B cell (primary cell): Measurements from ENCODE around the gene KIF16B. TPM values are rescaled to one million over a fixed set of nuclear protein-coding genes. Genes with fewer than 3 reads are reported as not detected.

Experiments
- ATAC-seq: fragments of 200-7000 bp; cut with Tn5 transposase; one replicate; pipeline ENCODE4 v1.10.0; 2021; ENCODE audit warnings: low read depth, mild to moderate bottlenecking, moderate number of reproducible peaks, moderate library complexity
- CTCF ChIA-PET: fragments of 350-600 bp; sonication (Branson Sonifier 250); formaldehyde crosslinking; loops from one replicate; lab custom pipeline; 2021; ENCODE audit warnings: antibody characterized with exemption, inconsistent platforms; lab: Charles Lee
- POLR2A ChIA-PET: fragments of 350-600 bp; sonication (Branson Sonifier 250); formaldehyde crosslinking; loops from one replicate; lab custom pipeline; 2021; ENCODE audit warnings: antibody characterized with exemption; lab: Charles Lee
- DNase-seq: peaks from one replicate; pipeline ENCODE4 v3.0.0; 2013
- H2AFZ ChIP-seq: 2 replicates; pipeline ENCODE4 v1.6.1; 2012; ENCODE audit warnings: mild to moderate bottlenecking, low read depth, low read length; ENCODE audit not compliant: insufficient read depth, poor library complexity, severe bottlenecking
- H3K27ac ChIP-seq, 2 donors: 1 replicate in 1 of 2; 2 replicates in 1 of 2; pipeline ENCODE4 v1.5.1; 2012 to 2013; ENCODE audit warnings: low read length in 2 of 2, mild to moderate bottlenecking in 2 of 2, moderate library complexity in 1 of 2
- H3K27me3 ChIP-seq, 4 experiments: fragments of 200-600 bp in 1 of 4; sonication (generic) in 1 of 4; replicated peaks in 1 of 4; 1 replicate in 2 of 4; 2 replicates in 2 of 4; pipeline versions ENCODE4 v1.6.1 to v1.7.0; 2013 to 2016; ENCODE audit warnings: low read length in 3 of 4, mild to moderate bottlenecking in 2 of 4, mixed read lengths in 1 of 4, moderate library complexity in 1 of 4; ENCODE audit not compliant: insufficient read depth in 4 of 4, control insufficient read depth in 3 of 4; ENCODE audit errors: control extremely low read depth in 1 of 4
- H3K36me3 ChIP-seq, 2 experiments: replicated peaks in 1 of 2; 1 replicate in 1 of 2; 2 replicates in 1 of 2; pipeline versions ENCODE4 v1.6.1 to v1.7.1; 2013; ENCODE audit warnings: low read length in 1 of 2; ENCODE audit not compliant: insufficient read depth in 2 of 2, control insufficient read depth in 1 of 2; ENCODE audit errors: control extremely low read depth in 1 of 2, extremely low read depth in 1 of 2
- H3K4me1 ChIP-seq, 2 donors: fragments of 200-600 bp in 1 of 2; sonication (generic) in 1 of 2; 1 replicate in 1 of 2; 2 replicates in 1 of 2; pipeline versions ENCODE4 v1.5.1 to v1.6.1; 2013 to 2017; ENCODE audit warnings: low read length in 2 of 2; ENCODE audit not compliant: control insufficient read depth in 2 of 2, insufficient read depth in 2 of 2
- H3K4me2 ChIP-seq: replicated peaks from 2 replicates; pipeline ENCODE3; 2012; ENCODE audit warnings: mild to moderate bottlenecking, low read depth, low read length; ENCODE audit not compliant: poor library complexity, severe bottlenecking
- H3K4me3 ChIP-seq, 5 experiments: fragments of 200-600 bp in 1 of 5; sonication (generic) in 1 of 5; 1 replicate in 3 of 5; 2 replicates in 2 of 5; pipeline versions ENCODE4 v1.5.1 to v1.7.0; 2011 to 2016; ENCODE audit warnings: low read length in 4 of 5, mild to moderate bottlenecking in 4 of 5, low read depth in 2 of 5, control low read depth in 1 of 5, moderate library complexity in 1 of 5; ENCODE audit not compliant: insufficient read depth in 1 of 5; ENCODE audit errors: control extremely low read depth in 1 of 5, extremely low read depth in 1 of 5
- H3K79me2 ChIP-seq: fragments of 200-600 bp; sonication (generic); one replicate; pipeline ENCODE4 v1.6.0; 2016; ENCODE audit warnings: low read length; ENCODE audit not compliant: control insufficient read depth, insufficient read depth
- H3K9ac ChIP-seq: fragments of 200-600 bp; sonication (generic); 2 replicates; pipeline ENCODE4 v1.6.1; 2017; ENCODE audit warnings: mild to moderate bottlenecking, low read length, moderate library complexity
- H3K9me3 ChIP-seq, 3 donors: one replicate each; pipeline versions ENCODE4 v1.6.1 to v1.7.1; 2013; ENCODE audit warnings: low read length in 2 of 3; ENCODE audit not compliant: control insufficient read depth in 2 of 3, insufficient read depth in 1 of 3; ENCODE audit errors: control extremely low read depth in 1 of 3
- H4K20me1 ChIP-seq: 2 replicates; pipeline ENCODE4 v1.6.0; 2012; ENCODE audit warnings: mild to moderate bottlenecking, low read length; ENCODE audit not compliant: insufficient read depth, control insufficient read depth, poor library complexity, severe bottlenecking
- H3K27ac Mint-ChIP-seq: one replicate; pipeline ENCODE4 v1.8.0; 2021; ENCODE audit warnings: mixed read lengths
- H3K27me3 Mint-ChIP-seq: one replicate; pipeline ENCODE4 v1.8.0; 2021; ENCODE audit warnings: mixed read lengths
- H3K4me1 Mint-ChIP-seq: one replicate; pipeline ENCODE4 v1.8.0; 2021; ENCODE audit warnings: mixed read lengths
- H3K4me3 Mint-ChIP-seq: one replicate; pipeline ENCODE4 v1.8.0; 2021; ENCODE audit warnings: mixed read lengths
- H3K9me3 Mint-ChIP-seq: one replicate; pipeline ENCODE4 v1.8.0; 2022; ENCODE audit warnings: mixed read lengths; ENCODE audit not compliant: insufficient read depth
- CTCF ChIP-seq: fragments of 200-600 bp; IDR thresholded peaks from one replicate; pipeline ENCODE4 v1.8.0; 2022; ENCODE audit warnings: antibody characterized with exemption, mild to moderate bottlenecking
- EZH2 ChIP-seq: IDR thresholded peaks from 2 replicates; pipeline ENCODE4 v1.6.1; 2012; ENCODE audit warnings: borderline replicate concordance, low read depth, mild to moderate bottlenecking, moderate library complexity, low read length; ENCODE audit not compliant: insufficient read depth, poor library complexity, severe bottlenecking
- WGBS: methylation state at CpG from one replicate; pipeline ENCODE4 v1.1.5; 2013; ENCODE audit warnings: missing lambda C conversion rate; ENCODE audit not compliant: insufficient coverage; 5-methylcytosine and 5-hydroxymethylcytosine counted together
- intact Hi-C: fragments of 100-400 bp; cut with micrococcal nuclease; formaldehyde crosslinking; loops from one replicate; pipeline ENCODE4 v1.10.0; 2022
- polyA plus RNA-seq: library from polyadenylated mRNA; depleted of rRNA; stranded (reverse); fragments of >200 nt; gene quantifications from 2 replicates; pipeline ENCODE4 v1.2.3, GENCODE V29; 2012
- total RNA-seq, 2 donors: library from RNA; stranded (reverse); fragments of 120-200 nt in 1 of 2; gene quantifications; 1 replicate in 1 of 2; 2 replicates in 1 of 2; pipeline versions ENCODE4 v1.2.3 to v1.2.4, GENCODE V29; 2013 to 2022

The KIF16B gene
- total and polyA plus RNA-seq, 2 donors (not counting 1 experiment from before 2014, with no cell fraction given) = 4.5 to 13.0 TPM

- TF ChIP-seq EZH2 (no peak), CTCF (peak; percentile 80)
- Histone ChIP-seq H3K79me2 (no peaks in the 10 kb centered on the region), H3K4me2 (no peak overlapping the region), H3K4me3 (no peak overlapping the region), H3K9ac (no peak overlapping the region), H3K27ac (no peak overlapping the region), H3K4me1 (no peaks in the 10 kb centered on the region), H3K9me3 (peaks cover 0 to 1% (median 0%) of the 10 kb centered on the region in 3 donors), H3K27me3 (no peaks in the 10 kb centered on the region), H2AFZ (no peak overlapping the region), H4K20me1 (no peaks in the 10 kb centered on the region), H3K36me3 (peaks cover 0 to 2% of the 10 kb centered on the region in 2 experiments)
- POLR2A ChIA-PET = no interaction called here
- DNase-seq = peak; percentile 52
- intact Hi-C loops = no loop called here
- Mint-ChIP-seq H3K4me3 (no peak overlapping the region), H3K9me3 (no peaks in the 10 kb centered on the region), H3K27ac (no peak overlapping the region), H3K27me3 (no peaks in the 10 kb centered on the region), H3K4me1 (peaks cover 5% of the 10 kb centered on the region)
- ATAC-seq = peak; percentile 72
- 97% methylated on average over 3 of the region's 10 CpGs for WGBS
- CTCF ChIA-PET = interaction anchor here (1.6 kb wide), 1 partner anchor 9 kb away, joined by 5 read pairs; no protein-coding TSS in a partner anchor
Observed at GRCh38 chr20:16434062-16434664, 139.1 kb downstream of the KIF16B start.

GRCh38 chr20:16433293-16433580, 140.0 kb downstream of the KIF16B start:
- H3K4me3 ChIP-seq = no peak overlapping the region
- H3K4me2 ChIP-seq = no peak overlapping the region
- H3K27ac ChIP-seq = no peak overlapping the region
- no peak for DNase-seq
- Mint-ChIP-seq H3K27me3 (no peaks in the 10 kb centered on the region), H3K4me1 (peaks cover 5% of the 10 kb centered on the region), H3K4me3 (no peak overlapping the region), H3K27ac (no peak overlapping the region), H3K9me3 (no peaks in the 10 kb centered on the region)
- H3K9me3 ChIP-seq = no peaks in the 10 kb centered on the region
- no peaks in the 10 kb centered on the region for H3K4me1 ChIP-seq
- TF ChIP-seq EZH2 = no peak
- no peak for TF ChIP-seq CTCF
- no CpG with 5 or more reads among the region's 2 CpGs for WGBS
- peaks cover 0 to 7% of the 10 kb centered on the region in 2 experiments for H3K36me3 ChIP-seq
- no peak overlapping the region for H2AFZ ChIP-seq
- no peaks in the 10 kb centered on the region for H4K20me1 ChIP-seq
- H3K9ac ChIP-seq = no peak overlapping the region
- ChIA-PET CTCF (interaction anchor here (0.6 to 1.7 kb wide), 5 partner anchors 8 to 1507 kb away, joined by 3 to 5 read pairs (median 4); no protein-coding TSS in a partner anchor), POLR2A (no interaction called here)
- no peaks in the 10 kb centered on the region for H3K27me3 ChIP-seq
- no peak for ATAC-seq
- intact Hi-C loops = no loop called here
- no peaks in the 10 kb centered on the region for H3K79me2 ChIP-seq
